Heart right ventricle (tissue), 16 donors: ENCODE data around the gene PEX5. TPM values are rescaled to one million over a fixed set of nuclear protein-coding genes. Genes with fewer than 3 reads are reported as not detected.
"Not testable (repeated sequence)": the region's sequence is repeated elsewhere in the genome, so short reads cannot be mapped to it uniquely, and the experiment has no call there.

ENCODE experiments used
- ATAC-seq, 8 donors: fragments of 200-7000 bp; cut with Tn5 transposase; one replicate each; pipeline ENCODE4 v1.9.1; 2020; ENCODE audit warnings: mild to moderate bottlenecking in 8 of 8, moderate library complexity in 8 of 8, moderate number of reproducible peaks in 1 of 8
- DNase-seq, 2 donors: peaks; one replicate each; pipeline ENCODE4 v3.0.0-alpha.2; 2020
- H3K27ac ChIP-seq, 10 donors: fragments of 200-600 bp; sonication (generic) in 2 of 10; one replicate each; pipeline versions ENCODE4 v1.5.0 to v1.8.0; 2020 to 2022; ENCODE audit warnings: mild to moderate bottlenecking in 3 of 10
- H3K27me3 ChIP-seq, 7 donors: fragments of 200-600 bp; one replicate each; pipeline ENCODE4 v1.8.0; 2021 to 2022; ENCODE audit warnings: mild to moderate bottlenecking in 2 of 7
- H3K36me3 ChIP-seq, 9 donors: fragments of 200-600 bp; sonication (generic) in 1 of 9; one replicate each; pipeline versions ENCODE4 v1.5.0 to v1.8.0; 2020 to 2022; ENCODE audit warnings: mild to moderate bottlenecking in 2 of 9
- H3K4me1 ChIP-seq, 9 donors: fragments of 200-600 bp; sonication (generic) in 1 of 9; one replicate each; pipeline versions ENCODE4 v1.5.0 to v1.8.0; 2020 to 2022; ENCODE audit warnings: mild to moderate bottlenecking in 4 of 9
- H3K4me3 ChIP-seq, 10 donors: fragments of 200-600 bp; sonication (generic) in 2 of 10; one replicate each; pipeline versions ENCODE4 v1.5.0 to v1.8.0; 2020 to 2022; ENCODE audit warnings: mild to moderate bottlenecking in 7 of 10, moderate library complexity in 2 of 10
- H3K9me3 ChIP-seq, 11 donors: fragments of 200-600 bp in 10 of 11; sonication (generic) in 2 of 11; one replicate each; pipeline versions ENCODE4 v1.5.0 to v1.8.0; 2013 to 2022; ENCODE audit warnings: mild to moderate bottlenecking in 2 of 11, control low read depth in 1 of 11, moderate library complexity in 1 of 11
- CTCF ChIP-seq, 9 donors: fragments of 200-600 bp; sonication (generic) in 2 of 9; IDR thresholded peaks; one replicate each; pipeline versions ENCODE4 v1.5.0 to v1.8.0; 2021 to 2022; ENCODE audit warnings: antibody characterized with exemption in 9 of 9, mild to moderate bottlenecking in 5 of 9, moderate library complexity in 1 of 9
- WGBS, 2 donors: extraction: QIAGEN DNeasy Blood & Tissue Kit; methylation state at CpG; one replicate each; pipeline ENCODE4 v1.1.7; 2013; ENCODE audit warnings: inconsistent platforms in 1 of 2; 5-methylcytosine and 5-hydroxymethylcytosine counted together
- intact Hi-C, 10 donors: fragments of 100-400 bp; cut with DNase I; formaldehyde crosslinking; loops; one replicate each; pipeline versions ENCODE4 v1.11.1 to v1.14.2; 2022
- polyA plus RNA-seq, 2 donors: library from polyadenylated mRNA; stranded (reverse); fragments of 200-250 nt; gene quantifications; one replicate each; pipeline ENCODE4 v1.2.3, GENCODE V29; 2013
- total RNA-seq, 10 donors: library from RNA; stranded (reverse); fragmentation: NEBNext Ultra II Directional in 3 of 10; extraction: Animal tissue kit (Norgen Biotek cat#: 25700) in 3 of 10; gene quantifications; one replicate each; pipeline versions ENCODE4 v1.2.1 to v1.2.4, GENCODE V29; 2021 to 2023
- donor health status: Arrhythmogenic right ventricular cardiomyopathy.
- donor health status: ischemic (EF 13 %, LVEDD 7.1; RV severe dilation, severe dysfunction).
- donor health status: healthy with polysubstance abuse.
- donor health status: DM: no; HTN: yes; CAD: no.
- donor health status: DM: no; HTN: no; CAD: no.
- donor health status: ischemic (EF 25% LVEDD 6.9; RV normal size, moderate dysfunction).
- donor health status: ischemic (EF 25% LVEDD 5.7; RV mildly dilated, moderate dysfunction).
- donor health status: healthy.
- donor health status: DM: yes; HTN: yes; CAD: no.
- donor health status: Ischemic cardiomyopathy.
- donor health status: ischemic (EF 35%, LVEDD 5.7; RV mildly dilated, moderate dysfunction).
- donor health status: nonischemic (EF 11% LVEDD 7.7; RV severe dilation, severe dysfunction).
- donor health status: DM: yes; HTN: yes; CAD: no.
- donor health status: PGD.
- donor health status: ischemic (EF 29% LVEDD 5.4; RV normal size, mild dysfunction).
- donor health status: nonischemic (EF 23%, LVEDD 6.1; RV moderate dilation, normal function).

PEX5 gene
- total and polyA plus RNA-seq, 12 donors, result 9.7 to 35.2 (median 28.7) TPM

GRCh38 chr12:7210642-7211151, 21.2 kb downstream of the PEX5 start:
- peaks cover 7 to 73% (median 52%) of the 10 kb centered on the region in 9 donors for H3K36me3 ChIP-seq
- H3K4me3 ChIP-seq, result no peak overlapping the region
- TF ChIP-seq CTCF (IDR thresholded peaks at IDR 0.05), result no peak
- 86 to 96% methylated on average over 6 of the region's 6 CpGs for WGBS, 2 donors
- H3K27ac ChIP-seq, result no peak overlapping the region
- H3K9me3 ChIP-seq, result peaks cover 0 to 22% (median 0%) of the 10 kb centered on the region in 11 donors
- no peaks in the 10 kb centered on the region for H3K4me1 ChIP-seq
- ATAC-seq (peak in 1 of 8 donors; percentile 42), DNase-seq (no peak)
- intact Hi-C loops, result no loop called here
- H3K27me3 ChIP-seq, result peaks cover 0 to 2% (median 0%) of the 10 kb centered on the region in 7 donors

GRCh38 chr12:7212678-7213077, 23.2 kb downstream of the PEX5 start:
- peaks cover 0 to 6% (median 0%) of the 10 kb centered on the region in 7 donors for H3K27me3 ChIP-seq
- no peaks in the 10 kb centered on the region for H3K4me1 ChIP-seq
- ATAC-seq (no peak), DNase-seq (no peak)
- peaks cover 0 to 22% (median 0%) of the 10 kb centered on the region in 11 donors for H3K9me3 ChIP-seq
- H3K4me3 ChIP-seq, result no peak overlapping the region
- no peak overlapping the region for H3K27ac ChIP-seq
- no peak for TF ChIP-seq CTCF (IDR thresholded peaks at IDR 0.05)
- WGBS, 2 donors, result 96 to 98% methylated on average over 2 of the region's 2 CpGs
- H3K36me3 ChIP-seq, result peaks cover 7 to 53% (median 45%) of the 10 kb centered on the region in 9 donors
- intact Hi-C loops, result no loop called here

- DNase-seq, intact Hi-C loops, H3K27ac ChIP-seq, H3K4me1 ChIP-seq, ATAC-seq, H3K4me3 ChIP-seq, H3K27me3 ChIP-seq: not testable (repeated sequence)
- WGBS, 2 donors, result no CpG with 5 or more reads among the region's 2 CpGs
- H3K9me3 ChIP-seq, result peaks cover 0 to 22% (median 0%) of the 10 kb centered on the region in 11 donors
- peaks cover 6 to 42% (median 35%) of the 10 kb centered on the region in 9 donors for H3K36me3 ChIP-seq
Observed at GRCh38 chr12:7213745-7214144, 24.3 kb downstream of the PEX5 start.

GRCh38 chr12:7217475-7218069, 28.1 kb downstream of the PEX5 start:
- H3K36me3 ChIP-seq, result peaks cover 0 to 4% (median 2%) of the 10 kb centered on the region in 9 donors
- H3K4me1 ChIP-seq, result no peaks in the 10 kb centered on the region
- ATAC-seq (no peak), DNase-seq (no peak)
- H3K27me3 ChIP-seq, result peaks cover 0 to 6% (median 0%) of the 10 kb centered on the region in 7 donors
- no peak overlapping the region for H3K27ac ChIP-seq
- TF ChIP-seq CTCF (IDR thresholded peaks at IDR 0.05), result no peak
- peaks cover 0 to 14% (median 0%) of the 10 kb centered on the region in 11 donors for H3K9me3 ChIP-seq
- no peak overlapping the region for H3K4me3 ChIP-seq
- WGBS, 2 donors, result 63 to 68% methylated on average over 7 of the region's 7 CpGs
- intact Hi-C loops, result loop anchor here in 4 of 10 donors (2.0 to 5.0 kb wide), 4 partner anchors 243 to 421 kb away; no protein-coding TSS in a partner anchor
